Mesenchymal stem cell (in vitro differentiated cells and primary cell): ENCODE results near the gene IFIT5.
A peak's percentile ranks its signal among the peaks of the same experiment; 100 is the strongest.

ENCODE experiments used
- DNase-seq: peaks from one replicate; pipeline ENCODE4 v3.0.0-alpha.2; 2013
- H2AFZ ChIP-seq: one replicate; pipeline ENCODE4 v1.6.1; 2013; ENCODE audit warnings: low read depth, mild to moderate bottlenecking, control low read depth, inconsistent platforms, low read length, moderate library complexity
- H2AK5ac ChIP-seq: 2 replicates; pipeline ENCODE4 v1.6.1; 2013; ENCODE audit warnings: low read length, moderate library complexity, mild to moderate bottlenecking, inconsistent platforms; ENCODE audit not compliant: severe bottlenecking
- H2BK120ac ChIP-seq: one replicate; pipeline ENCODE4 v1.6.1; 2013; ENCODE audit warnings: low read depth, mild to moderate bottlenecking, inconsistent platforms, low read length, moderate library complexity
- H2BK12ac ChIP-seq, 2 experiments: one replicate each; pipeline ENCODE4 v1.6.1; 2013; ENCODE audit warnings: inconsistent platforms in 2 of 2, low read length in 2 of 2, mild to moderate bottlenecking in 2 of 2, moderate library complexity in 2 of 2, control low read depth in 1 of 2
- H2BK15ac ChIP-seq: one replicate; pipeline ENCODE4 v1.6.1; 2013; ENCODE audit warnings: mild to moderate bottlenecking, low read depth, inconsistent platforms; ENCODE audit not compliant: poor library complexity, severe bottlenecking
- H2BK5ac ChIP-seq: 2 replicates; pipeline ENCODE4 v1.6.1; 2013; ENCODE audit warnings: low read depth, mild to moderate bottlenecking, low read length, control low read depth, inconsistent platforms; ENCODE audit not compliant: poor library complexity, severe bottlenecking
- H3K14ac ChIP-seq, 2 experiments: one replicate each; pipeline ENCODE4 v1.6.1; 2013; ENCODE audit warnings: inconsistent platforms in 2 of 2, low read length in 2 of 2, control low read depth in 1 of 2, mild to moderate bottlenecking in 1 of 2, moderate library complexity in 1 of 2
- H3K18ac ChIP-seq, 2 experiments: one replicate each; pipeline ENCODE4 v1.6.1; 2013; ENCODE audit warnings: inconsistent platforms in 2 of 2, low read length in 2 of 2, control low read depth in 1 of 2, low read depth in 1 of 2, mild to moderate bottlenecking in 1 of 2
- H3K23ac ChIP-seq, 2 experiments: one replicate each; pipeline ENCODE4 v1.6.1; 2013; ENCODE audit warnings: inconsistent platforms in 2 of 2, low read length in 2 of 2, mild to moderate bottlenecking in 2 of 2, moderate library complexity in 2 of 2, control low read depth in 1 of 2
- H3K27ac ChIP-seq: 2 replicates; pipeline ENCODE4 v1.5.1; 2013; ENCODE audit warnings: mild to moderate bottlenecking, moderate library complexity, low read length, control low read depth, inconsistent platforms; ENCODE audit not compliant: poor library complexity, severe bottlenecking
- H3K27me3 ChIP-seq, 2 experiments: 2 replicates each; pipeline versions ENCODE4 v1.6.1 to v1.7.0; 2013; ENCODE audit warnings: low read length in 2 of 2, mild to moderate bottlenecking in 2 of 2, moderate library complexity in 2 of 2, control low read depth in 1 of 2, inconsistent platforms in 1 of 2; ENCODE audit not compliant: control insufficient read depth in 1 of 2, insufficient read depth in 1 of 2
- H3K36me3 ChIP-seq, 2 experiments: 2 replicates each; pipeline versions ENCODE4 v1.6.1 to v1.7.0; 2013; ENCODE audit warnings: low read length in 2 of 2, control low read depth in 1 of 2, inconsistent platforms in 1 of 2, low read depth in 1 of 2, mild to moderate bottlenecking in 1 of 2; ENCODE audit not compliant: insufficient read depth in 2 of 2, control insufficient read depth in 1 of 2
- H3K4ac ChIP-seq, 2 experiments: one replicate each; pipeline ENCODE4 v1.6.1; 2013; ENCODE audit warnings: inconsistent platforms in 2 of 2, low read length in 2 of 2, mild to moderate bottlenecking in 2 of 2, moderate library complexity in 2 of 2, control low read depth in 1 of 2, low read depth in 1 of 2
- H3K4me1 ChIP-seq: 2 replicates; pipeline ENCODE4 v1.6.1; 2013; ENCODE audit warnings: low read depth, low read length, control low read depth; ENCODE audit not compliant: control insufficient read depth, insufficient read depth
- H3K4me2 ChIP-seq: 2 replicates; pipeline ENCODE4 v1.6.1; 2013; ENCODE audit warnings: low read length, mild to moderate bottlenecking, inconsistent platforms; ENCODE audit not compliant: poor library complexity, severe bottlenecking
- H3K4me3 ChIP-seq, 2 experiments: 2 replicates each; pipeline versions ENCODE4 v1.5.1 to v1.7.0; 2013; ENCODE audit warnings: low read length in 2 of 2, mild to moderate bottlenecking in 2 of 2, control low read depth in 1 of 2, low read depth in 1 of 2; ENCODE audit not compliant: insufficient read depth in 1 of 2
- H3K79me1 ChIP-seq: replicated peaks from 2 replicates; pipeline ENCODE4 v1.6.1; 2013; ENCODE audit warnings: mild to moderate bottlenecking, control low read depth, low read length, inconsistent platforms; ENCODE audit not compliant: poor library complexity, severe bottlenecking
- H3K9ac ChIP-seq: 2 replicates; pipeline ENCODE4 v1.7.0; 2013; ENCODE audit warnings: mild to moderate bottlenecking, low read length, moderate library complexity
- H3K9me3 ChIP-seq: 2 replicates; pipeline ENCODE4 v1.7.0; 2013; ENCODE audit warnings: mild to moderate bottlenecking, low read length; ENCODE audit not compliant: control insufficient read depth
- H4K8ac ChIP-seq: one replicate; pipeline ENCODE4 v1.6.1; 2013; ENCODE audit warnings: inconsistent platforms, mild to moderate bottlenecking, low read length, moderate library complexity
- H4K91ac ChIP-seq: one replicate; pipeline ENCODE4 v1.6.1; 2013; ENCODE audit warnings: mild to moderate bottlenecking, low read length, inconsistent platforms
- WGBS: methylation state at CpG from one replicate; pipeline ENCODE4 v1.1.7; 2013; ENCODE audit warnings: mixed read lengths; 5-methylcytosine and 5-hydroxymethylcytosine counted together

Gene IFIT5

DNA sequence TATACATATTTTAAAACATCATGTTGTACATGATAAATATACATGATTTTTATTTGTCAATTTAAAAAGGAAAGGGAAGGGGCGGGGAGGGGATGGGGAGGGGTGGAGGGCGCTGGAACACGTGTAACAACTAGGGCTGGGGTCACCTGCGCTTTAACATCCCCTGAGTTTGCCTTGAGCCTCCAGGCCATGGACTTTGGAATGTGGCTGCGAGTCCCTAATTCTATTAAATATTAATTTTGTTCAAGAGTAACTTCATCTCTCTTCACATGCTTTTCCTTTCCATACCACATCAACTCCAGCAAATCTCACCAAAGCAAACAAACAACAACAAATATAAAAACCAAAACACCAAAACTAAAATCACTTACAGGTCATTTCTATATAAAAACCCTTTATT lies 10.6 kb downstream of the IFIT5 start:
- Histone ChIP-seq H3K36me3 (peaks cover 0 to 17% of the 10 kb centered on the region in 2 experiments), H4K8ac (no peak overlapping the region), H3K4me1 (peaks cover 7% of the 10 kb centered on the region), H3K18ac (no peak overlapping the region), H2BK12ac (no peak overlapping the region), H2BK120ac (no peak overlapping the region), H3K4ac (no peak overlapping the region), H3K23ac (no peak overlapping the region), H2BK5ac (no peak overlapping the region), H3K27me3 (no peaks in the 10 kb centered on the region), H4K91ac (no peak overlapping the region), H2BK15ac (no peak overlapping the region), H2AFZ (no peak overlapping the region), H3K9me3 (no peaks in the 10 kb centered on the region), H3K4me2 (no peak overlapping the region), H2AK5ac (no peak overlapping the region), H3K9ac (no peak overlapping the region), H3K4me3 (no peak overlapping the region), H3K27ac (no peak overlapping the region), H3K79me1 (no peaks in the 10 kb centered on the region), H3K14ac (no peak overlapping the region)
- no peak for DNase-seq
- 82% methylated on average over 5 of the region's 5 CpGs for WGBS

DNA sequence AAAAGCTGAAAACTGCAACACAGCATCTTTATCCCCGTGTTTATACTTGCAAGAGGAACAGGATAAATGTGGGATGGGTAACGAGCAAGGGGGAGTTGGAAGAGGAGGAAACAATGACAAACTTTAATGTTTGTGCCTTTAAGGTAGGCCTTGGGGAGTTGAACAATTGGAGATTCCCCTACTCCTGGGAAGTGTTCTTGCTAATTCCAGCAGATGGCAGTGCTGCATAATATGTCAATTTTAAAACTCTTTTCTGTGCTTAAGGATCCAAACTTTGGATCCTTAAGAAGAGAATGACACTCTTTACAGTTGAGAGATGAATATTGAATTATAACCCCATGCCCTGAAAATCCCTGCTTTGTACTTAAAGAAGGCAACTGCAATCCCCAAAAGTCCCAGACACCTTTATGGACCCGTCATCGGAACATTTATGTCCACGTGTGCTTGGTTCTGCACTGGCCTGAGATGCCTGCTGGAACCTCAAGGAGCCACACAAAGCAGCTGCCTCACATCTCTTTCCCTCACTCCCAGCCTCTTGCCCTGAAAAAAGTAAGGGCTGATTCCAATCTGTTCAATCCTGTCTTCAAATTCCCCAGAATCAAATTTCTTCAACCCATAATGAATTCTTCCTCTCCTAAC lies 12.0 kb downstream of the IFIT5 start:
- Histone ChIP-seq H2BK12ac (peak overlapping the region in 1 of 2 experiments; percentile 83), H3K4ac (peak overlapping the region in 1 of 2 experiments; percentile 92), H3K4me1 (peaks cover 9% of the 10 kb centered on the region), H3K27ac (no peak overlapping the region), H2AFZ (no peak overlapping the region), H3K9ac (peak overlapping the region; percentile 29), H3K14ac (no peak overlapping the region), H3K23ac (no peak overlapping the region), H4K8ac (no peak overlapping the region), H2AK5ac (peak overlapping the region; percentile 84), H3K27me3 (no peaks in the 10 kb centered on the region), H3K4me2 (no peak overlapping the region), H3K9me3 (no peaks in the 10 kb centered on the region), H2BK15ac (no peak overlapping the region), H3K4me3 (no peak overlapping the region), H4K91ac (no peak overlapping the region), H2BK120ac (no peak overlapping the region), H3K36me3 (peaks cover 0 to 5% of the 10 kb centered on the region in 2 experiments), H3K79me1 (no peaks in the 10 kb centered on the region), H2BK5ac (no peak overlapping the region), H3K18ac (no peak overlapping the region)
- DNase-seq: peak; percentile 71
- WGBS: 59% methylated on average over 5 of the region's 5 CpGs

DNA sequence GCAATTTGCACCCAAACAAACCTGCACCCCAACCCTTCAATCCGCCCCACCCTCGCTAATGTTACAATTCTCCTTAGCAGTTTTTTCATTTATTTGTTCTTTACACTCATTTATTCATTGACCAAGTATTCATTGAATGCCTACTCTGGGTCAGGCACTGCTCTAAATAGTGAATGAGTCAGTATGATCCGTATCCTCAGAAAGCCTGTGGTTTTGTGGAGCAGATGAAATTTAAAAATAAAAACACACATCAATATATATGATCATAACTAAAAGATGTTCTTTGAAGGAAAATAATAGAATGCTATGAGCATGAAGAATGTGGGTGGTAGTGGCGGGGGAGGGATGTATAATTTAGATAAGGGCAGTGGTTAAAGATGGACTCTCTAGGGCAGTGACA lies 13.3 kb downstream of the IFIT5 start:
- H3K4ac ChIP-seq: peak overlapping the region in 1 of 2 experiments; percentile 58
- no peak overlapping the region for H3K14ac ChIP-seq
- H3K27ac ChIP-seq: no peak overlapping the region
- no peaks in the 10 kb centered on the region for H3K79me1 ChIP-seq
- no peaks in the 10 kb centered on the region for H3K27me3 ChIP-seq
- no peak overlapping the region for H2BK5ac ChIP-seq
- H2AFZ ChIP-seq: no peak overlapping the region
- peak overlapping the region; percentile 69 for H2AK5ac ChIP-seq
- H2BK12ac ChIP-seq: no peak overlapping the region
- peak; percentile 52 for DNase-seq
- H3K36me3 ChIP-seq: no peaks in the 10 kb centered on the region
- no peak overlapping the region for H3K23ac ChIP-seq
- H3K4me2 ChIP-seq: no peak overlapping the region
- H2BK120ac ChIP-seq: peak overlapping the region; percentile 64
- H3K9me3 ChIP-seq: no peaks in the 10 kb centered on the region
- H4K91ac ChIP-seq: no peak overlapping the region
- no peak overlapping the region for H4K8ac ChIP-seq
- peaks cover 9% of the 10 kb centered on the region for H3K4me1 ChIP-seq
- H3K4me3 ChIP-seq: no peak overlapping the region
- no peak overlapping the region for H2BK15ac ChIP-seq
- H3K9ac ChIP-seq: peak overlapping the region; percentile 9
- H3K18ac ChIP-seq: no peak overlapping the region
- 22% methylated on average over 4 of the region's 4 CpGs for WGBS

DNA sequence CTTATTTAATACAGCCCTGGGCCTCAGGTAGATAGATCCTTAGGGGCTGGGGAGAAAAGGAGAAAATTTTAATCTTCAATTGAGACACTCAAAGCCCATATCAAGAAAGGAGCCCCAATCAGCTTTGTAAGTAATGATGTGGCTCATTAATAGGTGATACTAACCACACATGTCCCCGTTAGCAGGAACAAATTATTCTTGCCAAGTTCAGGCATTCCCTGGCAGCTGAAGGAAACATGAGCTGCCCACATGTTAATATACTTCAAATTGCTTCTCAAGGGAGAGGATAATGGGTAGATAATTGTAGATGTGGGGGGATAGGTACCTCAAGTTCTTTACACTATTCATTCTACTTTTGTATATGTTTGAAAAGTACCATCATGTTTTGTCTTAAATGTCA lies 14.5 kb downstream of the IFIT5 start:
- peak overlapping the region in 1 of 2 experiments; percentile 25 for H2BK12ac ChIP-seq
- no peak overlapping the region for H3K23ac ChIP-seq
- H2AFZ ChIP-seq: no peak overlapping the region
- H2AK5ac ChIP-seq: peak overlapping the region; percentile 66
- no peak overlapping the region for H3K27ac ChIP-seq
- no peak overlapping the region for H2BK120ac ChIP-seq
- no peaks in the 10 kb centered on the region for H3K27me3 ChIP-seq
- no peak overlapping the region for H3K14ac ChIP-seq
- no peak for DNase-seq
- H3K9ac ChIP-seq: no peak overlapping the region
- H3K4ac ChIP-seq: no peak overlapping the region
- no peak overlapping the region for H4K8ac ChIP-seq
- no peaks in the 10 kb centered on the region for H3K79me1 ChIP-seq
- no peaks in the 10 kb centered on the region for H3K36me3 ChIP-seq
- no peak overlapping the region for H2BK15ac ChIP-seq
- H4K91ac ChIP-seq: no peak overlapping the region
- H3K9me3 ChIP-seq: no peaks in the 10 kb centered on the region
- 83% methylated on average over 1 of the region's 1 CpG for WGBS
- no peak overlapping the region for H3K4me3 ChIP-seq
- H2BK5ac ChIP-seq: no peak overlapping the region
- peaks cover 9% of the 10 kb centered on the region for H3K4me1 ChIP-seq
- no peak overlapping the region for H3K4me2 ChIP-seq
- H3K18ac ChIP-seq: no peak overlapping the region
